ENCODE measurements around the gene LRRC34. TPM values are rescaled to one million over a fixed set of nuclear protein-coding genes. Genes with fewer than 3 reads are reported as not detected.

LRRC34 gene
- total and polyA plus RNA-seq, 10 of the 15 experiments (the other 5 are each of a cell fraction or from before 2014, with no cell fraction given): 0.24 to 3.7 (median 1.7) TPM

DNA sequence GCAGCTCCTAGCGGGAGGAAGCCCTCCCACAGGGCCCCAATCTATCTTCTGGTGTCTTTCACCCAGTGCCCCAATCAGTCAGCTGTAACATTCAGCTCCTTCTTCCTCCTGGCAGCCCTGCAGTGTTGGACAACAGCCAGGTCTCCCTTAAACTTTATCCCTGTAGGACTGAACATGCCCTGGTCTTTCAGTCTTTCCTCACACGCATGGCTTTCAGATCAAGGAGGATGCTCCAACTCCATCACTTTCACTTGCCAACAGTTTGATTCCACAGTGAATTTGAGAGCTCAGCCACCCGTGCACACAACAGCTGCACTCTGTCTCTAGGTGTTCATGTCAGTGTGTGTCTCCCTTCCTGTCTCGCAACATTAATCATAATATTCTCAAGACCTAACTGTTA, 28.5 kb upstream of the LRRC34 start:
- Histone ChIP-seq H3K4me2 (ENCODE audit: control insufficient read depth, insufficient read depth) (peak overlapping the region; percentile 73), H3K79me2 (ENCODE audit: control insufficient read depth, insufficient read depth, low read length) (no peaks in the 10 kb centered on the region), H3K27ac (ENCODE audit: control insufficient read depth, insufficient read depth) (peak overlapping the region; percentile 64), H2AFZ (ENCODE audit: control insufficient read depth, low read depth, low read length) (peak overlapping the region; percentile 81), H4K20me1 (ENCODE audit: control insufficient read depth, insufficient read depth) (no peaks in the 10 kb centered on the region), H3K4me3 (peak overlapping the region; percentile 27; the same call in 1 of the 2 replicates), H3K9ac (ENCODE audit: control insufficient read depth, insufficient read depth, low read length) (0 out of 2 replicates have a peak overlapping the region, but pooled peaks have one; percentile 7), H3K4me1 (ENCODE audit: control insufficient read depth, insufficient read depth, low read length) (peaks cover 24% of the 10 kb centered on the region), H3K27me3 (replicated peaks in 1 of 2; ENCODE audit: control insufficient read depth in 2 of 2, insufficient read depth in 2 of 2, low read length in 1 of 2) (peaks cover 0 to 3% of the 10 kb centered on the region in 2 experiments; a peak in 2 of 4 replicates), H3K36me3 (ENCODE audit: control insufficient read depth in 2 of 2, insufficient read depth in 2 of 2, low read length in 1 of 2) (no peaks in the 10 kb centered on the region), H3K9me3 (replicated peaks; ENCODE audit: control insufficient read depth, insufficient read depth, low read length) (no peaks in the 10 kb centered on the region)
- DNase-seq (ENCODE audit: low read depth, low spot score) (peak; percentile 34), ATAC-seq (peak; percentile 63), FAIRE-seq (peak; percentile 83)
- BruUV-seq (replicated peaks): no TSS peak
- CTCF ChIA-PET: interaction anchor here (1.1 kb wide), 1 partner anchor 22 kb away, joined by 7 read pairs; no protein-coding TSS in a partner anchor
- WGBS (ENCODE audit: insufficient coverage, insufficient replicate concordance, low lambda C conversion rate, missing lambda C conversion rate): 1% methylated on average over 4 of the region's 4 CpGs
- POLR2A ChIA-PET: interaction anchor here (0.5 to 0.6 kb wide), 2 partner anchors 31 to 206 kb away, joined by 3 read pairs; no protein-coding TSS in a partner anchor
- SMC1A ChIA-PET (ENCODE audit: uncharacterized antibody, unreplicated experiment): no interaction called here
- intact Hi-C loops (cut with micrococcal nuclease; ENCODE audit: unreplicated experiment) (no loop called here), in situ Hi-C loops (cut with MboI) (no loop called here)
- RAD21 ChIA-PET (ENCODE audit: unreplicated experiment): no interaction called here
- TF ChIP-seq CEBPB (IDR thresholded peaks at IDR 0.05; ENCODE audit: borderline replicate concordance in 1 of 2, low read depth in 2 of 2, low read length in 2 of 2) (no peak), RAD21 (IDR thresholded peaks at IDR 0.05; ENCODE audit: insufficient read depth, low read depth, low read length) (no peak), EGR1 (IDR thresholded peaks at IDR 0.05; ENCODE audit: borderline replicate concordance in 1 of 2, low read depth in 2 of 2, low read length in 2 of 2) (no peak), TCF12 (IDR thresholded peaks at IDR 0.05; ENCODE audit: low read depth, low read length) (peak; percentile 95), POLR2A (IDR thresholded peaks at IDR 0.05; ENCODE audit: low read depth, low read length) (no peak), SMAD5 (IDR thresholded peaks at IDR 0.05; ENCODE audit: low read depth) (no peak), BMI1 (IDR thresholded peaks at IDR 0.05; ENCODE audit: borderline replicate concordance) (no peak), EED (IDR thresholded peaks at IDR 0.05; ENCODE audit: low read depth) (peak; percentile 67), NR2C1 (IDR thresholded peaks at IDR 0.05) (no peak), ATF7 (IDR thresholded peaks at IDR 0.05; ENCODE audit: low read depth) (no peak), PAX5 (IDR thresholded peaks at IDR 0.05; ENCODE audit: borderline replicate concordance, low read depth, low read length) (peak; percentile 80; the same call in 1 of the 2 replicates), MXI1 (IDR thresholded peaks at IDR 0.05; ENCODE audit: low read depth, low read length) (no peak), NR2C2 (IDR thresholded peaks at IDR 0.05; ENCODE audit: borderline replicate concordance, control insufficient read depth, insufficient read length, low read depth) (no peak), RB1 (IDR thresholded peaks at IDR 0.05; ENCODE audit: borderline replicate concordance) (no peak), DPF2 (IDR thresholded peaks at IDR 0.05) (no peak), NRF1 (conservative IDR thresholded peaks at IDR 0.05; ENCODE audit: low read depth, low read length) (no peak), FOXM1 (IDR thresholded peaks at IDR 0.05; ENCODE audit: low read depth, low read length) (no peak), SUPT20H (IDR thresholded peaks at IDR 0.05; ENCODE audit: borderline replicate concordance, control insufficient read depth, low read depth, low read length) (no peak)
- TF ChIP-seq, protein P1, sequence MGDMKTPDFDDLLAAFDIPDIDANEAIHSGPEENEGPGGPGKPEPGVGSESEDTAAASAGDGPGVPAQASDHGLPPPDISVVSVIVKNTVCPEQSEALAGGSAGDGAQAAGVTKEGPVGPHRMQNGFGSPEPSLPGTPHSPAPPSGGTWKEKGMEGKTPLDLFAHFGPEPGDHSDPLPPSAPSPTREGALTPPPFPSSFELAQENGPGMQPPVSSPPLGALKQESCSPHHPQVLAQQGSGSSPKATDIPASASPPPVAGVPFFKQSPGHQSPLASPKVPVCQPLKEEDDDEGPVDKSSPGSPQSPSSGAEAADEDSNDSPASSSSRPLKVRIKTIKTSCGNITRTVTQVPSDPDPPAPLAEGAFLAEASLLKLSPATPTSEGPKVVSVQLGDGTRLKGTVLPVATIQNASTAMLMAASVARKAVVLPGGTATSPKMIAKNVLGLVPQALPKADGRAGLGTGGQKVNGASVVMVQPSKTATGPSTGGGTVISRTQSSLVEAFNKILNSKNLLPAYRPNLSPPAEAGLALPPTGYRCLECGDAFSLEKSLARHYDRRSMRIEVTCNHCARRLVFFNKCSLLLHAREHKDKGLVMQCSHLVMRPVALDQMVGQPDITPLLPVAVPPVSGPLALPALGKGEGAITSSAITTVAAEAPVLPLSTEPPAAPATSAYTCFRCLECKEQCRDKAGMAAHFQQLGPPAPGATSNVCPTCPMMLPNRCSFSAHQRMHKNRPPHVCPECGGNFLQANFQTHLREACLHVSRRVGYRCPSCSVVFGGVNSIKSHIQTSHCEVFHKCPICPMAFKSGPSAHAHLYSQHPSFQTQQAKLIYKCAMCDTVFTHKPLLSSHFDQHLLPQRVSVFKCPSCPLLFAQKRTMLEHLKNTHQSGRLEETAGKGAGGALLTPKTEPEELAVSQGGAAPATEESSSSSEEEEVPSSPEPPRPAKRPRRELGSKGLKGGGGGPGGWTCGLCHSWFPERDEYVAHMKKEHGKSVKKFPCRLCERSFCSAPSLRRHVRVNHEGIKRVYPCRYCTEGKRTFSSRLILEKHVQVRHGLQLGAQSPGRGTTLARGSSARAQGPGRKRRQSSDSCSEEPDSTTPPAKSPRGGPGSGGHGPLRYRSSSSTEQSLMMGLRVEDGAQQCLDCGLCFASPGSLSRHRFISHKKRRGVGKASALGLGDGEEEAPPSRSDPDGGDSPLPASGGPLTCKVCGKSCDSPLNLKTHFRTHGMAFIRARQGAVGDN (IDR thresholded peaks at IDR 0.05): no peak
- TF ChIP-seq, protein P2, sequence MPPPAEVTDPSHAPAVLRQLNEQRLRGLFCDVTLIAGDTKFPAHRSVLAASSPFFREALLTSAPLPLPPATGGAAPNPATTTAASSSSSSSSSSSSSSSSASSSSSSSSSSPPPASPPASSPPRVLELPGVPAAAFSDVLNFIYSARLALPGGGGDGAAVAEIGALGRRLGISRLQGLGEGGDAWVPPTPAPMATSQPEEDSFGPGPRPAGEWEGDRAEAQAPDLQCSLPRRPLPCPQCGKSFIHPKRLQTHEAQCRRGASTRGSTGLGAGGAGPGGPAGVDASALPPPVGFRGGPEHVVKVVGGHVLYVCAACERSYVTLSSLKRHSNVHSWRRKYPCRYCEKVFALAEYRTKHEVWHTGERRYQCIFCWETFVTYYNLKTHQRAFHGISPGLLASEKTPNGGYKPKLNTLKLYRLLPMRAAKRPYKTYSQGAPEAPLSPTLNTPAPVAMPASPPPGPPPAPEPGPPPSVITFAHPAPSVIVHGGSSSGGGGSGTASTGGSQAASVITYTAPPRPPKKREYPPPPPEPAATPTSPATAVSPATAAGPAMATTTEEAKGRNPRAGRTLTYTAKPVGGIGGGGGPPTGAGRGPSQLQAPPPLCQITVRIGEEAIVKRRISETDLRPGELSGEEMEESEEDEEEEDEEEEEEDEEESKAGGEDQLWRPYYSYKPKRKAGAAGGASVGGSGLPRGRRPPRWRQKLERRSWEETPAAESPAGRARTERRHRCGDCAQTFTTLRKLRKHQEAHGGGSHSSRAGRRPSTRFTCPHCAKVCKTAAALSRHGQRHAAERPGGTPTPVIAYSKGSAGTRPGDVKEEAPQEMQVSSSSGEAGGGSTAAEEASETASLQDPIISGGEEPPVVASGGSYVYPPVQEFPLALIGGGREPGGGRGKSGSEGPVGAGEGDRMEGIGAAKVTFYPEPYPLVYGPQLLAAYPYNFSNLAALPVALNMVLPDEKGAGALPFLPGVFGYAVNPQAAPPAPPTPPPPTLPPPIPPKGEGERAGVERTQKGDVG (CRISPR knock-in tag; IDR thresholded peaks at IDR 0.05): no peak
